Measurements from ENCODE around the gene CTNNA3.

Gene CTNNA3

GRCh38 chr10:67665491-67665890 is 30.5 kb downstream of the CTNNA3 start:
- DNase-seq (ENCODE audit: low read depth), result no peak

GRCh38 chr10:67664942-67665341 is 31.1 kb downstream of the CTNNA3 start:
- no peak for DNase-seq (ENCODE audit: low read depth)

GRCh38 chr10:67663449-67664087 is 32.4 kb downstream of the CTNNA3 start:
- no peak for DNase-seq (ENCODE audit: low read depth)

- no peak for DNase-seq (ENCODE audit: low read depth)
These were observed 33.6 kb downstream of the CTNNA3 start for GRCh38 chr10:67662415-67662814.

GRCh38 chr10:67659497-67659896 is 36.5 kb downstream of the CTNNA3 start:
- no peak for DNase-seq (ENCODE audit: low read depth)

- DNase-seq (ENCODE audit: low read depth), result no peak
These were observed 38.2 kb downstream of the CTNNA3 start for GRCh38 chr10:67657775-67658174.

- no peak for DNase-seq (ENCODE audit: low read depth)
These were observed 45.4 kb downstream of the CTNNA3 start for GRCh38 chr10:67650558-67650957.

GRCh38 chr10:67648613-67649229 is 47.3 kb downstream of the CTNNA3 start:
- DNase-seq (ENCODE audit: low read depth), result no peak

GRCh38 chr10:67630904-67631303 is 65.1 kb downstream of the CTNNA3 start:
- DNase-seq (ENCODE audit: low read depth), result no peak

- DNase-seq (ENCODE audit: low read depth), result no peak
These were observed 66.5 kb downstream of the CTNNA3 start for GRCh38 chr10:67629461-67629971.

- no peak for DNase-seq (ENCODE audit: low read depth)
These were observed 73.0 kb downstream of the CTNNA3 start for GRCh38 chr10:67622984-67623383.

- no peak for DNase-seq (ENCODE audit: low read depth)
These were observed 73.5 kb downstream of the CTNNA3 start for GRCh38 chr10:67622511-67622910.

GRCh38 chr10:67621834-67622233 is 74.2 kb downstream of the CTNNA3 start:
- no peak for DNase-seq (ENCODE audit: low read depth)

- no peak for DNase-seq (ENCODE audit: low read depth)
These were observed 77.9 kb downstream of the CTNNA3 start for GRCh38 chr10:67618116-67618515.

GRCh38 chr10:67612577-67613537 is 83.1 kb downstream of the CTNNA3 start:
- no peak for DNase-seq (ENCODE audit: low read depth)

GRCh38 chr10:67612176-67612575 is 83.8 kb downstream of the CTNNA3 start:
- no peak for DNase-seq (ENCODE audit: low read depth)

- no peak for DNase-seq (ENCODE audit: low read depth)
These were observed 85.8 kb downstream of the CTNNA3 start for GRCh38 chr10:67609996-67610793.

GRCh38 chr10:67608001-67608400 is 88.0 kb downstream of the CTNNA3 start:
- DNase-seq (ENCODE audit: low read depth), result no peak

- DNase-seq (ENCODE audit: low read depth), result no peak
These were observed 88.5 kb downstream of the CTNNA3 start for GRCh38 chr10:67607472-67607871.

- DNase-seq (ENCODE audit: low read depth), result no peak
These were observed 89.4 kb downstream of the CTNNA3 start for GRCh38 chr10:67606572-67606971.

GRCh38 chr10:67603701-67604100 is 92.3 kb downstream of the CTNNA3 start:
- no peak for DNase-seq (ENCODE audit: low read depth)

GRCh38 chr10:67603086-67603485 is 92.9 kb downstream of the CTNNA3 start:
- DNase-seq (ENCODE audit: low read depth), result no peak
